ENCODE data around the gene UNC119. TPM values are rescaled to one million over a fixed set of nuclear protein-coding genes. Genes with fewer than 3 reads are reported as not detected.

Gene UNC119
- total RNA-seq, 2 donors from 2014 or later: 25.7 to 29.3 TPM

DNA sequence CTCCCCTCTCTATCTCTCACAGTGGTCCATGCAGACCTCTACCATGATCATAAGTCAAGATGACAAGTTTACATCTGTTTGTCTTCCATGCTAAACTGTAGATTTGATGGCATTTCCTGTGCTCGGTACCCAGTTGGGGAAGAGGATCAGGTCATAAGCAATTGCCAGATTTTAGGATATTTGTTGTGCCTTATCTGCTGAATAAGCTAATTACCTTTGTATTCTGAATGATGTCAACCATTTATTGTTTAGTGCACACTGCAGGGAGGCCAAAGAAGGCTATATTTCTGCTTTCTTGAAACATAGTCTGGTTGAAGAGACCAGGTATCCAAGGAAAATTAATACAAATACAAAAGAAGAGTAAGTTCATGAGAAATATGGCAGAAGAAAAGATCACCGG, 30.1 kb upstream of the UNC119 start:
- ATAC-seq (no peak), DNase-seq (no peak)
- no peaks in the 10 kb centered on the region for H3K9me3 ChIP-seq
- peaks cover under 1% of the 10 kb centered on the region for H3K4me1 ChIP-seq
- intact Hi-C loops (cut with DNase I): no loop called here
- TF ChIP-seq, protein P1, sequence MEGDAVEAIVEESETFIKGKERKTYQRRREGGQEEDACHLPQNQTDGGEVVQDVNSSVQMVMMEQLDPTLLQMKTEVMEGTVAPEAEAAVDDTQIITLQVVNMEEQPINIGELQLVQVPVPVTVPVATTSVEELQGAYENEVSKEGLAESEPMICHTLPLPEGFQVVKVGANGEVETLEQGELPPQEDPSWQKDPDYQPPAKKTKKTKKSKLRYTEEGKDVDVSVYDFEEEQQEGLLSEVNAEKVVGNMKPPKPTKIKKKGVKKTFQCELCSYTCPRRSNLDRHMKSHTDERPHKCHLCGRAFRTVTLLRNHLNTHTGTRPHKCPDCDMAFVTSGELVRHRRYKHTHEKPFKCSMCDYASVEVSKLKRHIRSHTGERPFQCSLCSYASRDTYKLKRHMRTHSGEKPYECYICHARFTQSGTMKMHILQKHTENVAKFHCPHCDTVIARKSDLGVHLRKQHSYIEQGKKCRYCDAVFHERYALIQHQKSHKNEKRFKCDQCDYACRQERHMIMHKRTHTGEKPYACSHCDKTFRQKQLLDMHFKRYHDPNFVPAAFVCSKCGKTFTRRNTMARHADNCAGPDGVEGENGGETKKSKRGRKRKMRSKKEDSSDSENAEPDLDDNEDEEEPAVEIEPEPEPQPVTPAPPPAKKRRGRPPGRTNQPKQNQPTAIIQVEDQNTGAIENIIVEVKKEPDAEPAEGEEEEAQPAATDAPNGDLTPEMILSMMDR (IDR thresholded peaks at IDR 0.05): no peak
- no peak for TF ChIP-seq POLR2A (IDR thresholded peaks at IDR 0.05)
- no peaks in the 10 kb centered on the region for H3K27me3 ChIP-seq
- H3K4me3 ChIP-seq: no peak overlapping the region
- H3K36me3 ChIP-seq (replicated peaks in 1 of 2; ENCODE audit: insufficient read depth in 1 of 2, low read depth in 2 of 2): no peaks in the 10 kb centered on the region
- WGBS, 2 donors: 98 to 99% methylated on average over 2 of the region's 2 CpGs
- no peak overlapping the region for H3K27ac ChIP-seq

DNA sequence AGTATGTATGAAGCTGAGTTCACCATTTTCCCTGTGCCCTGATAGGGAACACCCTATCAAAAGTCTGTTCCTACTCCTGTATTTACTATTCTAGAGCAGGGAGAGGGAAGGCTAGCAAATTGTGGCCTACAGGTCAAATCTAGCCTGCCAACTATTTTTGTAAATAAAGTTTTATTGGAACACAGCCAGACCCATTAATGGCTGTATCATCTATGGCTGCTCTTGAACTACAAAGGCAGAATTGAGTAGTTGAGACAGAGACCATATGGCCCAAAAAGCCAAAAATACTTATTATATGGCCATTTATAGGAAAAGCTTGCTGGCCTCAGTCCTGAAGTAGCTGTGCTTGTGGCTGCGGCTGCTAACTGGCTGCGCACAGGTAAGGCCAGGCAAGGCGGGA, 28.5 kb upstream of the UNC119 start:
- 96 to 97% methylated on average over 3 of the region's 3 CpGs for WGBS, 2 donors
- Histone ChIP-seq H3K27me3 (no peaks in the 10 kb centered on the region), H3K36me3 (replicated peaks in 1 of 2; ENCODE audit: insufficient read depth in 1 of 2, low read depth in 2 of 2) (no peaks in the 10 kb centered on the region), H3K4me1 (peaks cover 10% of the 10 kb centered on the region), H3K9me3 (no peaks in the 10 kb centered on the region), H3K4me3 (no peak overlapping the region), H3K27ac (no peak overlapping the region)
- DNase-seq: no peak
- TF ChIP-seq POLR2A (IDR thresholded peaks at IDR 0.05): no peak
- TF ChIP-seq, protein P1 (IDR thresholded peaks at IDR 0.05): no peak
- intact Hi-C loops (cut with DNase I): no loop called here
- ATAC-seq: no peak

DNA sequence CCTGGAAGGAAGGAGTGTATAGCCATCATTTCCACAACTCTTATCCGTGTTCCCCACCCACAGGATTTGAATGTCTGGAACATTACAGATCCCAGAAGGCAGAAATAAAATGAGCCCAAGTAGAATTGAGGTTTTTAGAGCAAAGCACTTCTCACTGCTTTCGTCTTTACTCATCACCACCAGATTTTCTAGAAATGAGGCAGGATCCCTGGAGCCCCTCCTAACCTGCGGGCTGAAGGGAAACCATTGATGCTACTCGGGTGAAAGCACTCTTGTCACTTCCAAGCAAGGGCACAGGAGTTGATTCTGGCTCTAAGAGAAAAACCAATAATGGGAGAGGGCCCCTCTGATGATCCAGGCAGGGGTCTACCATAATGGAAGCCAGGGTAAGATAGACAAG, 27.1 kb upstream of the UNC119 start:
- Histone ChIP-seq H3K36me3 (replicated peaks in 1 of 2; ENCODE audit: insufficient read depth in 1 of 2, low read depth in 2 of 2) (no peaks in the 10 kb centered on the region), H3K4me3 (no peak overlapping the region), H3K27me3 (no peaks in the 10 kb centered on the region), H3K4me1 (peaks cover 10% of the 10 kb centered on the region), H3K27ac (no peak overlapping the region), H3K9me3 (no peaks in the 10 kb centered on the region)
- DNase-seq: no peak
- intact Hi-C loops (cut with DNase I): no loop called here
- ATAC-seq: no peak
- WGBS, 2 donors: 82 to 94% methylated on average over 4 of the region's 4 CpGs
- TF ChIP-seq POLR2A (IDR thresholded peaks at IDR 0.05): no peak
- TF ChIP-seq, protein P1 (IDR thresholded peaks at IDR 0.05): no peak

DNA sequence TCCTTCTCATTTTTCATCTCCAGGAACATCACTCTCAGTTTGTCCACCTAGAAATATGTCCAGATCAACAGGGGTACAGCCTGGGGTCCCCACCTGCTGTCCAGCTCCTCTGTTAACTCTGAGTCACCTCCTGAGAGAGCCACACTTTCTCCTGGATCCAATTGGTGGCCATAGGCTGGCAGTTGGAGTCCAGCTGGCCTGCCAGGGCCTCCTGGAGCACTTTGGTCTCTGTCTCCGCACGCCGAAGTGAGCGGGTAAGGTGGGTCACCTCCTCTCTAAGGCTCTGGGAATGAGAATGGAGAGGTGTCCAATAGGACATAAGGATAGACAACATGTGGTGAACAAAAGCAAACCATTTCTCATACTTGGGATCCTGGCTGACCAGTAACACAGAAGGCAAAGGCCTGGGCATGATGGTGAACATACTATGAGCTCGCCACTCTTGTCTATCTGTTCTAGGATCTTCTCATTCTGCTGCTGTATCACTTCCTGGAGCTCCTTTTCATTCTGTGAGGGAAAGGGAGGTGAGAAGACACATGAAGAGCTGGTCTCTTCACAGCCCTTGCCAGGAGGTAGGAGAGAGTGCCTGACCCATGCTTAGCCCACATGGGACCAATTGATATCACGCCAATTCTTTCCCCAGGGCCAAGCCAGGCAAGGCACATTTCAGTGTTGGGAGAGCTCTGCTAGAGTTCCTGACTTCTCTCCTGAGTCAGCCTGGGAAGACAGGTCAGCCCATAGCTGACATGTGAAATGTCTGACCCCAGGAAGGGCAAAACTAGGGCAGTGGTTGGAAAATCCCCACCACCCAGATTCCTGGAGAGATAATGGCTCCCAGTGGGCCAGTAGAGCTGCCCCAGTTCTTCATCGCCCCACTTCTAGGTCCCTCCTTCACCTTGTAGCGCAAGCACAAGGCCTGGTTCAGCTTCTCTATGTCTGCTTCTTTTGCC, 26.1 kb upstream of the UNC119 start:
- Histone ChIP-seq H3K27ac (no peak overlapping the region), H3K27me3 (no peaks in the 10 kb centered on the region), H3K36me3 (replicated peaks in 1 of 2; ENCODE audit: insufficient read depth in 1 of 2, low read depth in 2 of 2) (no peaks in the 10 kb centered on the region), H3K4me1 (peaks cover 10% of the 10 kb centered on the region), H3K9me3 (no peaks in the 10 kb centered on the region), H3K4me3 (no peak overlapping the region)
- ATAC-seq: no peak
- TF ChIP-seq, protein P1 (IDR thresholded peaks at IDR 0.05): no peak
- no peak for TF ChIP-seq POLR2A (IDR thresholded peaks at IDR 0.05)
- DNase-seq: no peak
- 96 to 100% methylated on average over 8 of the region's 8 CpGs for WGBS, 2 donors
- intact Hi-C loops (cut with DNase I): no loop called here

DNA sequence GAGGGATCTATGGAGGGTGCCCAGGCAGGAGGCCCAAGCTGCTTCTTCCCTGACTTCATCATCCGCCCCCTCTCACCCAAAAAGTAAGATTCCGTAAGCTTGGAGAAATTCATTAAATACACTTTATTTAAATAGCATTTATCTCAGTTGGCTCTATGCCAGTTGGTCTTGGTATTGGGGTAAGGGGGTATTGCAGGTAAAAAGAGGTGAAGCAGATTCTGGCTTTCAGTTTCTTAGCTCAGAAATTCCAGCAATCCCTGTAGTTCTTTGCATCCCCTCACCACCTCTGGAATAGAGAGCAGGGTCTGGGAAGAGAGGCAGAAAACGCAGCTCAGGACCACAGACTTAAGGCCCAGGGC, 25.0 kb upstream of the UNC119 start:
- WGBS, 2 donors: 96 to 97% methylated on average over 3 of the region's 3 CpGs

More for the DNA sequence above, 25.0 kb upstream of the UNC119 start:
- TF ChIP-seq, protein P1 (IDR thresholded peaks at IDR 0.05): no peak
- no peak for TF ChIP-seq POLR2A (IDR thresholded peaks at IDR 0.05)
- H3K36me3 ChIP-seq (replicated peaks in 1 of 2; ENCODE audit: insufficient read depth in 1 of 2, low read depth in 2 of 2): no peaks in the 10 kb centered on the region
- H3K27ac ChIP-seq: no peak overlapping the region
- intact Hi-C loops (cut with DNase I): no loop called here
- H3K9me3 ChIP-seq: no peaks in the 10 kb centered on the region
- ATAC-seq (no peak), DNase-seq (no peak)
- H3K27me3 ChIP-seq: no peaks in the 10 kb centered on the region
- no peak overlapping the region for H3K4me3 ChIP-seq
- H3K4me1 ChIP-seq: peaks cover 11% of the 10 kb centered on the region

Measured in body of pancreas (tissue), 4 donors.